Mucosa of rectum (tissue), 2 donors: ENCODE measurements around the gene ANTXR2.
"Not testable (repeated sequence)": the region's sequence is repeated elsewhere in the genome, so short reads cannot be mapped to it uniquely, and the experiment has no call there.

Experiments
- H3K27ac ChIP-seq, 2 donors: one replicate each; pipeline ENCODE4 v1.7.0; 2013; ENCODE audit warnings: inconsistent platforms in 2 of 2, low read depth in 2 of 2, low read length in 2 of 2
- H3K27me3 ChIP-seq, 2 donors: one replicate each; pipeline ENCODE4 v1.7.0; 2013; ENCODE audit warnings: low read length in 2 of 2; ENCODE audit not compliant: control insufficient read depth in 2 of 2, insufficient read depth in 2 of 2
- H3K36me3 ChIP-seq, 2 donors: one replicate each; pipeline ENCODE4 v1.7.0; 2013; ENCODE audit warnings: low read length in 2 of 2; ENCODE audit not compliant: control insufficient read depth in 2 of 2, insufficient read depth in 2 of 2
- H3K4me1 ChIP-seq, 2 donors: one replicate each; pipeline ENCODE4 v1.7.0; 2013; ENCODE audit warnings: low read length in 2 of 2, mild to moderate bottlenecking in 1 of 2; ENCODE audit not compliant: control insufficient read depth in 2 of 2, insufficient read depth in 2 of 2
- H3K4me3 ChIP-seq, 2 donors: one replicate each; pipeline ENCODE4 v1.7.0; 2013; ENCODE audit warnings: low read length in 2 of 2
- H3K9ac ChIP-seq, 2 donors: one replicate each; pipeline ENCODE4 v1.7.0; 2013; ENCODE audit warnings: low read length in 2 of 2, low read depth in 1 of 2, mild to moderate bottlenecking in 1 of 2
- H3K9me3 ChIP-seq, 2 donors: one replicate each; pipeline ENCODE4 v1.7.0; 2013; ENCODE audit warnings: low read length in 2 of 2; ENCODE audit not compliant: control insufficient read depth in 2 of 2
- donor health status: healthy.
- donor health status: Normal muscosa, but diverticular disease.

The ANTXR2 gene

GRCh38 chr4:79913581-79913980, 159.4 kb downstream of the ANTXR2 start:
- Histone ChIP-seq H3K27me3 (no peaks in the 10 kb centered on the region), H3K36me3 (no peaks in the 10 kb centered on the region), H3K9me3 (no peaks in the 10 kb centered on the region), H3K4me3 (no peak overlapping the region), H3K4me1 (no peaks in the 10 kb centered on the region), H3K27ac (no peak overlapping the region), H3K9ac (no peak overlapping the region)

GRCh38 chr4:79907001-79907400, 166.0 kb downstream of the ANTXR2 start:
- Histone ChIP-seq H3K27ac (no peak overlapping the region), H3K4me3 (no peak overlapping the region), H3K9ac (no peak overlapping the region), H3K27me3 (no peaks in the 10 kb centered on the region), H3K36me3 (peaks cover 22 to 26% of the 10 kb centered on the region in 2 donors), H3K4me1 (no peaks in the 10 kb centered on the region), H3K9me3 (no peaks in the 10 kb centered on the region)

GRCh38 chr4:79906303-79906702, 166.7 kb downstream of the ANTXR2 start:
- Histone ChIP-seq H3K27me3 (no peaks in the 10 kb centered on the region), H3K4me3 (no peak overlapping the region)

GRCh38 chr4:79905212-79905611, 167.8 kb downstream of the ANTXR2 start:
- no peak overlapping the region for H3K27ac ChIP-seq
- H3K27me3 ChIP-seq = no peaks in the 10 kb centered on the region
- H3K36me3 ChIP-seq = peaks cover 22 to 26% of the 10 kb centered on the region in 2 donors
- no peak overlapping the region for H3K4me3 ChIP-seq
- no peaks in the 10 kb centered on the region for H3K9me3 ChIP-seq
- H3K4me1 ChIP-seq = no peaks in the 10 kb centered on the region
- H3K9ac ChIP-seq = no peak overlapping the region

More at GRCh38 chr4:79906303-79906702, 166.7 kb downstream of the ANTXR2 start:
- no peaks in the 10 kb centered on the region for H3K4me1 ChIP-seq
- H3K36me3 ChIP-seq = peaks cover 22 to 26% of the 10 kb centered on the region in 2 donors
- H3K9ac ChIP-seq = no peak overlapping the region
- no peaks in the 10 kb centered on the region for H3K9me3 ChIP-seq
- H3K27ac ChIP-seq = no peak overlapping the region

GRCh38 chr4:79904331-79904730, 168.7 kb downstream of the ANTXR2 start:
- Histone ChIP-seq H3K27me3 (no peaks in the 10 kb centered on the region), H3K27ac (no peak overlapping the region), H3K36me3 (peaks cover 22 to 26% of the 10 kb centered on the region in 2 donors)

GRCh38 chr4:79900182-79900581, 172.8 kb downstream of the ANTXR2 start:
- Histone ChIP-seq H3K9ac (no peak overlapping the region), H3K4me3 (no peak overlapping the region), H3K27ac (no peak overlapping the region), H3K27me3 (no peaks in the 10 kb centered on the region), H3K36me3 (peaks cover 1 to 2% of the 10 kb centered on the region in 2 donors), H3K4me1 (no peaks in the 10 kb centered on the region), H3K9me3 (no peaks in the 10 kb centered on the region)

More at GRCh38 chr4:79904331-79904730, 168.7 kb downstream of the ANTXR2 start:
- Histone ChIP-seq H3K9ac (no peak overlapping the region), H3K4me1 (no peaks in the 10 kb centered on the region), H3K9me3 (no peaks in the 10 kb centered on the region), H3K4me3 (no peak overlapping the region)

GRCh38 chr4:79899481-79899880, 173.5 kb downstream of the ANTXR2 start:
- H3K36me3 ChIP-seq = no peaks in the 10 kb centered on the region
- no peak overlapping the region for H3K27ac ChIP-seq
- H3K9ac ChIP-seq = no peak overlapping the region
- no peaks in the 10 kb centered on the region for H3K4me1 ChIP-seq
- H3K27me3 ChIP-seq = no peaks in the 10 kb centered on the region
- no peak overlapping the region for H3K4me3 ChIP-seq
- H3K9me3 ChIP-seq = no peaks in the 10 kb centered on the region

GRCh38 chr4:79898055-79898454, 175.0 kb downstream of the ANTXR2 start:
- Histone ChIP-seq H3K9me3 (no peaks in the 10 kb centered on the region), H3K4me1 (no peaks in the 10 kb centered on the region), H3K4me3 (no peak overlapping the region), H3K36me3 (no peaks in the 10 kb centered on the region), H3K27me3 (no peaks in the 10 kb centered on the region), H3K27ac (no peak overlapping the region), H3K9ac (no peak overlapping the region)

GRCh38 chr4:79897174-79897573, 175.9 kb downstream of the ANTXR2 start:
- H3K4me1 ChIP-seq = no peaks in the 10 kb centered on the region
- no peaks in the 10 kb centered on the region for H3K9me3 ChIP-seq
- no peaks in the 10 kb centered on the region for H3K27me3 ChIP-seq
- no peak overlapping the region for H3K9ac ChIP-seq
- no peaks in the 10 kb centered on the region for H3K36me3 ChIP-seq
- no peak overlapping the region for H3K27ac ChIP-seq
- no peak overlapping the region for H3K4me3 ChIP-seq

GRCh38 chr4:79893456-79893855, 179.6 kb downstream of the ANTXR2 start:
- no peaks in the 10 kb centered on the region for H3K9me3 ChIP-seq
- no peak overlapping the region for H3K4me3 ChIP-seq
- no peaks in the 10 kb centered on the region for H3K27me3 ChIP-seq
- no peaks in the 10 kb centered on the region for H3K4me1 ChIP-seq
- H3K9ac ChIP-seq = no peak overlapping the region
- no peak overlapping the region for H3K27ac ChIP-seq
- H3K36me3 ChIP-seq = no peaks in the 10 kb centered on the region

GRCh38 chr4:79889026-79889425, 184.0 kb downstream of the ANTXR2 start:
- H3K9me3 ChIP-seq, H3K36me3 ChIP-seq, H3K9ac ChIP-seq, H3K4me3 ChIP-seq, H3K27ac ChIP-seq, H3K4me1 ChIP-seq, H3K27me3 ChIP-seq: not testable (repeated sequence)
